Stomach smooth muscle (tissue), 2 donors: ENCODE data around the gene VPS11.
"Not testable (repeated sequence)": the region's sequence is repeated elsewhere in the genome, so short reads cannot be mapped to it uniquely, and the experiment has no call there.

Experiments used
- H3K27ac ChIP-seq: one replicate; pipeline ENCODE4 v1.7.0; 2013; ENCODE audit warnings: mild to moderate bottlenecking, low read length, inconsistent platforms
- H3K27me3 ChIP-seq, 2 donors: one replicate each; pipeline ENCODE4 v1.7.0; 2013; ENCODE audit warnings: low read length in 2 of 2; ENCODE audit not compliant: insufficient read depth in 2 of 2, control insufficient read depth in 1 of 2
- H3K36me3 ChIP-seq, 2 donors: one replicate each; pipeline ENCODE4 v1.7.0; 2013; ENCODE audit warnings: low read length in 2 of 2; ENCODE audit not compliant: control insufficient read depth in 2 of 2, insufficient read depth in 2 of 2
- H3K4me1 ChIP-seq: one replicate; pipeline ENCODE4 v1.7.0; 2013; ENCODE audit warnings: low read length; ENCODE audit not compliant: control insufficient read depth, insufficient read depth
- H3K4me3 ChIP-seq, 2 donors: one replicate each; pipeline ENCODE4 v1.7.0; 2013; ENCODE audit warnings: low read length in 2 of 2
- H3K9ac ChIP-seq, 2 donors: one replicate each; pipeline ENCODE4 v1.7.0; 2013; ENCODE audit warnings: low read length in 2 of 2, mild to moderate bottlenecking in 1 of 2
- H3K9me3 ChIP-seq, 2 donors: one replicate each; pipeline ENCODE4 v1.7.0; 2013; ENCODE audit warnings: low read length in 2 of 2; ENCODE audit not compliant: control insufficient read depth in 2 of 2
- donor health status: healthy.
- donor health status: Pancreatic carcinoma.

Gene VPS11

GRCh38 chr11:119052163-119052814 lies 15.3 kb upstream of the VPS11 start:
- Histone ChIP-seq H3K27ac (no peak overlapping the region), H3K4me1 (peaks cover 14% of the 10 kb centered on the region), H3K36me3 (peaks cover 59 to 69% of the 10 kb centered on the region in 2 donors), H3K27me3 (no peaks in the 10 kb centered on the region), H3K4me3 (no peak overlapping the region), H3K9me3 (no peaks in the 10 kb centered on the region), H3K9ac (no peak overlapping the region)

GRCh38 chr11:119054418-119054817 lies 13.2 kb upstream of the VPS11 start:
- Histone ChIP-seq H3K36me3 (peaks cover 44 to 47% of the 10 kb centered on the region in 2 donors), H3K9ac (no peak overlapping the region), H3K9me3 (no peaks in the 10 kb centered on the region), H3K27me3 (no peaks in the 10 kb centered on the region), H3K27ac (no peak overlapping the region), H3K4me1 (peaks cover 20% of the 10 kb centered on the region), H3K4me3 (no peak overlapping the region)

- H3K9me3 ChIP-seq = no peaks in the 10 kb centered on the region
- peaks cover 38 to 39% of the 10 kb centered on the region in 2 donors for H3K36me3 ChIP-seq
- H3K4me1 ChIP-seq = peaks cover 20% of the 10 kb centered on the region
- peak overlapping the region; percentile 79 to 85 for H3K4me3 ChIP-seq
- no peaks in the 10 kb centered on the region for H3K27me3 ChIP-seq
- peak overlapping the region; percentile 82 for H3K9ac ChIP-seq
- H3K27ac ChIP-seq = peak overlapping the region; percentile 2
These were observed 11.7 kb upstream of the VPS11 start for GRCh38 chr11:119055901-119056300.

- Histone ChIP-seq H3K27me3 (no peaks in the 10 kb centered on the region), H3K9ac (peak overlapping the region; percentile 82), H3K27ac (peak overlapping the region; percentile 71), H3K36me3 (peaks cover 32 to 35% of the 10 kb centered on the region in 2 donors), H3K4me3 (peak overlapping the region; percentile 79 to 85), H3K9me3 (no peaks in the 10 kb centered on the region), H3K4me1 (peaks cover 20% of the 10 kb centered on the region)
These were observed 11.1 kb upstream of the VPS11 start for GRCh38 chr11:119056421-119056999.

- Histone ChIP-seq H3K27ac (peak within 1 kb of the TSS; percentile 85), H3K9me3 (no peaks in the 10 kb centered on the region), H3K27me3 (no peaks in the 10 kb centered on the region), H3K36me3 (peaks cover 25 to 29% of the 10 kb centered on the region in 2 donors), H3K4me3 (peak within 1 kb of the TSS; percentile 89 to 92), H3K4me1 (peaks cover 20% of the 10 kb centered on the region), H3K9ac (peak within 1 kb of the TSS; percentile 82 to 86)
These were observed 10.4 kb upstream of the VPS11 start, which contains the start of gene HYOU1 for GRCh38 chr11:119057000-119057769. Gene HYOU1 (minus strand): TSS chr11:119057205. CDS start chr11:119056160, 1,045 bp downstream.

GRCh38 chr11:119059128-119059527 lies 8.5 kb upstream of the VPS11 start:
- H3K36me3 ChIP-seq = peaks cover 6 to 12% of the 10 kb centered on the region in 2 donors
- not testable (repeated sequence) for H3K27ac ChIP-seq, H3K4me3 ChIP-seq, H3K27me3 ChIP-seq, H3K9ac ChIP-seq, H3K9me3 ChIP-seq
- H3K4me1 ChIP-seq = peaks cover 20% of the 10 kb centered on the region

GRCh38 chr11:119061256-119061655 lies 6.4 kb upstream of the VPS11 start:
- Histone ChIP-seq H3K4me3 (no peak overlapping the region), H3K27me3 (no peaks in the 10 kb centered on the region), H3K9me3 (no peaks in the 10 kb centered on the region), H3K4me1 (peaks cover 9% of the 10 kb centered on the region), H3K9ac (no peak overlapping the region), H3K27ac (no peak overlapping the region), H3K36me3 (peaks cover 0 to 4% of the 10 kb centered on the region in 2 donors)

- Histone ChIP-seq H3K9ac (no peak overlapping the region), H3K4me3 (no peak overlapping the region), H3K27me3 (no peaks in the 10 kb centered on the region), H3K9me3 (no peaks in the 10 kb centered on the region), H3K36me3 (peaks cover 0 to 4% of the 10 kb centered on the region in 2 donors), H3K4me1 (peaks cover 6% of the 10 kb centered on the region), H3K27ac (no peak overlapping the region)
These were observed 4.8 kb upstream of the VPS11 start for GRCh38 chr11:119062779-119063178.

GRCh38 chr11:119065369-119065768 lies 2.2 kb upstream of the VPS11 start:
- no peaks in the 10 kb centered on the region for H3K9me3 ChIP-seq
- peaks cover 0 to 12% of the 10 kb centered on the region in 2 donors for H3K36me3 ChIP-seq
- no peak overlapping the region for H3K4me3 ChIP-seq
- H3K4me1 ChIP-seq = peaks cover 11% of the 10 kb centered on the region
- no peak overlapping the region for H3K9ac ChIP-seq
- H3K27me3 ChIP-seq = no peaks in the 10 kb centered on the region
- H3K27ac ChIP-seq = no peak overlapping the region

GRCh38 chr11:119077839-119078238 lies 10.2 kb downstream of the VPS11 start:
- Histone ChIP-seq H3K27ac (no peak overlapping the region), H3K4me3 (no peak overlapping the region), H3K9me3 (no peaks in the 10 kb centered on the region), H3K27me3 (no peaks in the 10 kb centered on the region), H3K9ac (no peak overlapping the region), H3K4me1 (no peaks in the 10 kb centered on the region), H3K36me3 (peaks cover 53 to 59% of the 10 kb centered on the region in 2 donors)
